GM12873 (cell line): Measurements from ENCODE around the gene CCDC68.

ENCODE experiments used
- TF ChIP-seq, protein P1 (sequence below): IDR thresholded peaks from 2 replicates; pipeline ENCODE4 v1.5.1; 2012; ENCODE audit warnings: low read depth, mild to moderate bottlenecking, moderate library complexity, low read length, control low read depth; ENCODE audit not compliant: insufficient read depth; ENCODE audit errors: missing control alignments

The CCDC68 gene

DNA sequence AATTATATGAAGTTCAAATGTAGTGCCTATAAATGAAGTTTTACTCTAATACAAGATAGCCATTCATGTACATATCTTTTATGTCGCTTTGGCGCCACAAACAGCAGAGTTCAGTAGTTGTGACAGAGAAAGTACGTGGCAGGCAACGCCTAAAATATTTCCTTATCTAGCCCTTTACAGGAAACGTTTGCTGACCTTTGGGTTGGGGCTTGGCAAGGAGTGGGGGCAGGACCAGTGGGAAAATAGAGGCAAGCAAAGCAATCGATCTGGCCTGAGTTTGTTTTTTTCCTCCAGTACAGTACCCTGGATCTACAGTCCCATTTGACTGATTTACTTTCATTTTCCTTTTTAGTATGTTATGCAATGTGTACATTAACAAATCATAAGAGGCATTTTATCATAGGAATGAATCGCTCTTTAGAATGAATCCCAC is 13.1 kb downstream of the CCDC68 start:
- TF ChIP-seq, protein P1, sequence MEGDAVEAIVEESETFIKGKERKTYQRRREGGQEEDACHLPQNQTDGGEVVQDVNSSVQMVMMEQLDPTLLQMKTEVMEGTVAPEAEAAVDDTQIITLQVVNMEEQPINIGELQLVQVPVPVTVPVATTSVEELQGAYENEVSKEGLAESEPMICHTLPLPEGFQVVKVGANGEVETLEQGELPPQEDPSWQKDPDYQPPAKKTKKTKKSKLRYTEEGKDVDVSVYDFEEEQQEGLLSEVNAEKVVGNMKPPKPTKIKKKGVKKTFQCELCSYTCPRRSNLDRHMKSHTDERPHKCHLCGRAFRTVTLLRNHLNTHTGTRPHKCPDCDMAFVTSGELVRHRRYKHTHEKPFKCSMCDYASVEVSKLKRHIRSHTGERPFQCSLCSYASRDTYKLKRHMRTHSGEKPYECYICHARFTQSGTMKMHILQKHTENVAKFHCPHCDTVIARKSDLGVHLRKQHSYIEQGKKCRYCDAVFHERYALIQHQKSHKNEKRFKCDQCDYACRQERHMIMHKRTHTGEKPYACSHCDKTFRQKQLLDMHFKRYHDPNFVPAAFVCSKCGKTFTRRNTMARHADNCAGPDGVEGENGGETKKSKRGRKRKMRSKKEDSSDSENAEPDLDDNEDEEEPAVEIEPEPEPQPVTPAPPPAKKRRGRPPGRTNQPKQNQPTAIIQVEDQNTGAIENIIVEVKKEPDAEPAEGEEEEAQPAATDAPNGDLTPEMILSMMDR, result no peak

DNA sequence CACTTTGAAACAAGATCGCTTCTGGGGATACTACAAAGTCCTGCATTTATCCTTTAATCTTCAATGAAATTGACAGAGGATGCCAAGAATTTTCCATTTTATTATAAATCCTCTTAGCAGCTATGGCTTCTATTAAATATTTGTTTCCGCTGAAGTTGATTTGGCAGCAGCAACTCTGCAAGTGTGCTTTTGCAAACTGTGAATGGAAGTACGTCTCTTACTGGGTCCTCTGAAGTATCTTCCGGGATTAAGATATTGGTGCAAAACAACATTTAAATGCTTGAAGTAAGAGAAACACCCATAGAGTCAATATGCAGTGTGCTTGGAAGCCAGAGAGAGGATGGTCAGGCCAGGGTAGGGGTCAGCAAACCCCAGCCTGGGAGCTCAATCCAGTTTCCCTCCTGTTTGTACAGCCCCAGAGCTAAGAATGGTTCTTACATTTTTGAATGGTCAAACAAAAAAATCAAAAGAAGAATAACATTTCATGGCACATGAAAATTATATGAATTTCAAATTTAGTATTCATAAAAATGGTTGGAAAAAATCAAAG is 13.6 kb downstream of the CCDC68 start:
- TF ChIP-seq, protein P1, result no peak

DNA sequence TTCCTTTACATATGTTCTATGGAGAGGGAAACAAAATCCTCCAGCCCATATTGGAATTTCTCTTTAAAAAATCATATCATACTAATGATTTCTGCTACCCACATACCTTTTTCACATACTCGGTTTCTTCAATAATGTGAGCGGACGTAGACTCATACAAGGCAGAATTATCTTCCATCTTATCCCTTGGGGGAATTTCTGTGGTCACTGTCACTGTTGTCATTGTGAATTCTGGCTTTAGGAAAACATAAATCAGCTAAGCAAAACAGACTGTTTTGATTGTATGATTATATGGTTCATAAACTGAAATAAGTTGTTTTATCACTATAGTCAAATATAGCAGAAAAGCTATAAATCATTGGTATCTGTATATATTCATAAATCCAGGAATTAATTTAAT is 16.7 kb downstream of the CCDC68 start:
- TF ChIP-seq, protein P1, result no peak

DNA sequence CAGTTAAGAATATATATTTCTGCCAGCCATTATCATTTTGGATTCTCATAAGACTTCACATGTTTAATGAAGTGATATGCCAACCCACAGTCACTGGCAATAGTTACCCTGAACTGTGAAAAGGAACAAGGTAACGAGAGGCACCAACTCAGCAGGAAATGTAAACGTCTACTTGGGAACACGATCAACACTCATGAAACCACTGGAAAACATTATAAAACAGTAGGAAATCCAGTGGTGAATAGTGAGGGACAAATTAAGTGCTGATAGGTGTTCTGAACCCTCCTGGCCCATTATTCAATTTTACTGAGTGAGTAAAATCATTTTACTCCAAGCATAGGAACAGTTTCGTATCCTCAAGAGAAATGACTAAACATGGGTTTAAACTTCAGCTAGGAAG is 17.1 kb downstream of the CCDC68 start:
- TF ChIP-seq, protein P1, result no peak

DNA sequence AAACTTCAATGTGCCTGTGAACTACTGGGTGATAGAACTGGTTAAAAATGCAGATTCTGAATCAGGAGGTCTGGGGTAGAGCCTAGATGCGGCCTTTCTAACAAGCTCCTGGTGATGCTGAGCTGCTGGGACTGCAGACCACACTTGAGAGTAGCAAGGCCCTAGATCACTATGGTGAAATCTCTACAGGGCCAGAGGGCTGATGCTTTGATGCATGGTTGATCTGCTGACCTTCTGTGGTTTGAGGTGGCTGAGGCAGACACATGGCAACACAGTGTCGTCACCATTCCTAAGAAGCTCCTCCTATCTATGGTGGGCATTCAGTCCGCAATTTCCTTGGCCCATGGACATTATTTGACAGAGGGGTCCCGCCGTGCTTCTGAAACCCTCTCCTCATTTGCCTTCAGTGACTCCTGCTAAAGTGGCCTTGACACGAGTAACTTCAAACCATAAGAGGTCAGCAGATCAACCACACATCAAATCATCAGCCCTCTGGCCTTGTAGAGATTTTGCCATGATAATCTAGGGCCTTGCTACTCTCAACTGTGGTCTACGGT is 19.8 kb downstream of the CCDC68 start:
- TF ChIP-seq, protein P1, result no peak

- TF ChIP-seq, protein P1, result no peak
Observed at GRCh38 chr18:54938506-54938905, 20.8 kb downstream of the CCDC68 start.

GRCh38 chr18:54932472-54932871 is 26.8 kb downstream of the CCDC68 start:
- TF ChIP-seq, protein P1, result no peak
